ENCODE data around the gene EXOC4. TPM values are rescaled to one million over a fixed set of nuclear protein-coding genes. Genes with fewer than 3 reads are reported as not detected.

EXOC4 gene
- total RNA-seq, 2 donors from 2014 or later, result 48.9 to 102 TPM

- TF ChIP-seq POLR2A (IDR thresholded peaks at IDR 0.05) (no peak), POLR2AphosphoS5 (IDR thresholded peaks at IDR 0.05) (no peak), CTCF (IDR thresholded peaks at IDR 0.05) (no peak)
- H3K27me3 ChIP-seq (replicated peaks; ENCODE audit: insufficient read depth), result no peaks in the 10 kb centered on the region
- H3K4me1 ChIP-seq (replicated peaks), result no peaks in the 10 kb centered on the region
- no peak overlapping the region for H3K27ac ChIP-seq
- no peaks in the 10 kb centered on the region for H3K36me3 ChIP-seq
- 85% methylated on average over 1 of the region's 1 CpG for WGBS
- H3K9me3 ChIP-seq, result no peaks in the 10 kb centered on the region
- intact Hi-C loops (cut with DNase I), result no loop called here
- H3K4me3 ChIP-seq, result no peak overlapping the region
- no peak for DNase-seq (ENCODE audit: low spot score)
Observed at GRCh38 chr7:133401225-133401624, 148.3 kb downstream of the EXOC4 start.

- TF ChIP-seq CTCF (IDR thresholded peaks at IDR 0.05) (no peak), POLR2A (IDR thresholded peaks at IDR 0.05) (no peak), POLR2AphosphoS5 (IDR thresholded peaks at IDR 0.05) (no peak)
- DNase-seq (ENCODE audit: low spot score), result no peak
- H3K27ac ChIP-seq, result no peak overlapping the region
- no peaks in the 10 kb centered on the region for H3K9me3 ChIP-seq
- intact Hi-C loops (cut with DNase I), result no loop called here
- WGBS, result 94% methylated on average over 2 of the region's 2 CpGs
- H3K36me3 ChIP-seq, result no peaks in the 10 kb centered on the region
- H3K4me1 ChIP-seq (replicated peaks), result no peaks in the 10 kb centered on the region
- H3K4me3 ChIP-seq, result no peak overlapping the region
- H3K27me3 ChIP-seq (replicated peaks; ENCODE audit: insufficient read depth), result no peaks in the 10 kb centered on the region
Observed at GRCh38 chr7:133408212-133408611, 155.3 kb downstream of the EXOC4 start.

- Histone ChIP-seq H3K9me3 (no peaks in the 10 kb centered on the region), H3K4me3 (no peak overlapping the region), H3K36me3 (no peaks in the 10 kb centered on the region), H3K27me3 (replicated peaks; ENCODE audit: insufficient read depth) (no peaks in the 10 kb centered on the region), H3K4me1 (replicated peaks) (no peaks in the 10 kb centered on the region), H3K27ac (no peak overlapping the region)
- intact Hi-C loops (cut with DNase I), result no loop called here
- WGBS, result 69% methylated on average over 2 of the region's 2 CpGs
- no peak for DNase-seq (ENCODE audit: low spot score)
- TF ChIP-seq POLR2AphosphoS5 (IDR thresholded peaks at IDR 0.05) (no peak), CTCF (IDR thresholded peaks at IDR 0.05) (no peak), POLR2A (IDR thresholded peaks at IDR 0.05) (no peak)
Observed at GRCh38 chr7:133409421-133409820, 156.5 kb downstream of the EXOC4 start.

- no peak for DNase-seq (ENCODE audit: low spot score)
- Histone ChIP-seq H3K4me3 (no peak overlapping the region), H3K36me3 (no peaks in the 10 kb centered on the region), H3K4me1 (replicated peaks) (no peaks in the 10 kb centered on the region), H3K27me3 (replicated peaks; ENCODE audit: insufficient read depth) (no peaks in the 10 kb centered on the region), H3K9me3 (no peaks in the 10 kb centered on the region), H3K27ac (no peak overlapping the region)
- intact Hi-C loops (cut with DNase I), result no loop called here
- 76% methylated on average over 1 of the region's 1 CpG for WGBS
- no peak for TF ChIP-seq POLR2AphosphoS5 (IDR thresholded peaks at IDR 0.05)
- no peak for TF ChIP-seq CTCF (IDR thresholded peaks at IDR 0.05)
- no peak for TF ChIP-seq POLR2A (IDR thresholded peaks at IDR 0.05)
Observed at GRCh38 chr7:133409966-133410365, 157.1 kb downstream of the EXOC4 start.

- no peak for DNase-seq (ENCODE audit: low spot score)
- WGBS, result 46% methylated on average over 2 of the region's 2 CpGs
- H3K4me1 ChIP-seq (replicated peaks), result no peaks in the 10 kb centered on the region
- H3K27me3 ChIP-seq (replicated peaks; ENCODE audit: insufficient read depth), result no peaks in the 10 kb centered on the region
- H3K27ac ChIP-seq, result no peak overlapping the region
- no peaks in the 10 kb centered on the region for H3K36me3 ChIP-seq
- TF ChIP-seq POLR2A (IDR thresholded peaks at IDR 0.05) (no peak), CTCF (IDR thresholded peaks at IDR 0.05) (no peak), POLR2AphosphoS5 (IDR thresholded peaks at IDR 0.05) (no peak)
- H3K9me3 ChIP-seq, result no peaks in the 10 kb centered on the region
- H3K4me3 ChIP-seq, result no peak overlapping the region
- intact Hi-C loops (cut with DNase I), result no loop called here
Observed at GRCh38 chr7:133411395-133411794, 158.5 kb downstream of the EXOC4 start.
